Mammary epithelial cell (primary cell): ENCODE results near the gene FAM216B.

Experiments
- EZH2 ChIP-seq: IDR thresholded peaks from 2 replicates; pipeline ENCODE4 v1.6.1; 2012; ENCODE audit warnings: low read length, inconsistent platforms, borderline replicate concordance
- TF ChIP-seq, protein P1 (sequence below), 2 donors: IDR thresholded peaks in 1 of 2; conservative IDR thresholded peaks in 1 of 2; 2 replicates each; pipeline ENCODE4 v1.5.1; 2011 to 2012; ENCODE audit warnings: inconsistent platforms in 2 of 2, low read length in 2 of 2, mild to moderate bottlenecking in 2 of 2, control low read depth in 1 of 2, low read depth in 1 of 2; ENCODE audit not compliant: insufficient read depth in 1 of 2; ENCODE audit errors: extremely low read depth in 1 of 2

GRCh38 chr13:42735010-42735409, 46.4 kb upstream of the FAM216B start:
- TF ChIP-seq, protein P1, sequence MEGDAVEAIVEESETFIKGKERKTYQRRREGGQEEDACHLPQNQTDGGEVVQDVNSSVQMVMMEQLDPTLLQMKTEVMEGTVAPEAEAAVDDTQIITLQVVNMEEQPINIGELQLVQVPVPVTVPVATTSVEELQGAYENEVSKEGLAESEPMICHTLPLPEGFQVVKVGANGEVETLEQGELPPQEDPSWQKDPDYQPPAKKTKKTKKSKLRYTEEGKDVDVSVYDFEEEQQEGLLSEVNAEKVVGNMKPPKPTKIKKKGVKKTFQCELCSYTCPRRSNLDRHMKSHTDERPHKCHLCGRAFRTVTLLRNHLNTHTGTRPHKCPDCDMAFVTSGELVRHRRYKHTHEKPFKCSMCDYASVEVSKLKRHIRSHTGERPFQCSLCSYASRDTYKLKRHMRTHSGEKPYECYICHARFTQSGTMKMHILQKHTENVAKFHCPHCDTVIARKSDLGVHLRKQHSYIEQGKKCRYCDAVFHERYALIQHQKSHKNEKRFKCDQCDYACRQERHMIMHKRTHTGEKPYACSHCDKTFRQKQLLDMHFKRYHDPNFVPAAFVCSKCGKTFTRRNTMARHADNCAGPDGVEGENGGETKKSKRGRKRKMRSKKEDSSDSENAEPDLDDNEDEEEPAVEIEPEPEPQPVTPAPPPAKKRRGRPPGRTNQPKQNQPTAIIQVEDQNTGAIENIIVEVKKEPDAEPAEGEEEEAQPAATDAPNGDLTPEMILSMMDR (conservative IDR thresholded peaks at IDR 0.05 in 1 of 2, IDR thresholded peaks at IDR 0.05 in 1 of 2; ENCODE audit: extremely low read depth in 1 of 2, insufficient read depth in 1 of 2, low read depth in 1 of 2, low read length in 2 of 2), result no peak
- no peak for TF ChIP-seq EZH2
